Vagina (tissue), 2 donors: Measurements from ENCODE around the gene SNAP91. TPM values are rescaled to one million over a fixed set of nuclear protein-coding genes. Genes with fewer than 3 reads are reported as not detected.
"Not testable (repeated sequence)": the region's sequence is repeated elsewhere in the genome, so short reads cannot be mapped to it uniquely, and the experiment has no call there.

ENCODE experiments used
- DNase-seq, 2 donors: peaks; one replicate each; pipeline ENCODE4 v3.0.0-alpha.2; 2017; ENCODE audit errors: extremely low spot score in 2 of 2
- H3K27ac ChIP-seq: fragments of 200-600 bp; sonication (generic); one replicate; pipeline ENCODE4 v1.5.1; 2019
- H3K27me3 ChIP-seq: fragments of 200-600 bp; sonication (generic); one replicate; pipeline ENCODE4 v1.5.1; 2019
- H3K36me3 ChIP-seq, 2 donors: fragments of 200-600 bp; sonication (generic); one replicate each; pipeline ENCODE4 v1.5.1; 2017 to 2019
- H3K4me1 ChIP-seq: fragments of 200-600 bp; sonication (generic); one replicate; pipeline ENCODE4 v1.5.1; 2019
- H3K4me3 ChIP-seq, 2 donors: fragments of 200-600 bp; sonication (generic); 1 replicate in 1 of 2; 2 replicates in 1 of 2; pipeline ENCODE4 v1.5.1; 2016 to 2019
- H3K9me3 ChIP-seq: fragments of 200-600 bp; sonication (generic); one replicate; pipeline ENCODE4 v1.5.1; 2019
- POLR2A ChIP-seq, 2 donors: fragments of 450-650 bp; IDR thresholded peaks; one replicate each; pipeline ENCODE4 v1.6.1; 2017; ENCODE audit warnings: antibody characterized with exemption in 2 of 2, mild to moderate bottlenecking in 2 of 2, moderate library complexity in 2 of 2
- POLR2AphosphoS5 ChIP-seq, 2 donors: sonication (generic); formaldehyde crosslinking; IDR thresholded peaks; one replicate each; pipeline ENCODE4 v1.9.0; 2017; ENCODE audit warnings: antibody characterized with exemption in 2 of 2, mild to moderate bottlenecking in 2 of 2, low read depth in 1 of 2; ENCODE audit not compliant: insufficient read depth in 1 of 2
- intact Hi-C: fragments of 100-400 bp; cut with DNase I; formaldehyde crosslinking; loops from one replicate; pipeline ENCODE4 v1.15.1; 2023
- total RNA-seq: library from RNA; depleted of rRNA; stranded (reverse); fragments of >200 nt; gene quantifications from one replicate; pipeline ENCODE4 v1.2.3, GENCODE V29; 2016
- TF ChIP-seq, protein P1 (sequence below), 3 experiments: fragments of 450-650 bp in 2 of 3; fragments of 200-600 bp in 1 of 3; sonication (generic) in 1 of 3; IDR thresholded peaks; one replicate each; pipeline ENCODE4 v1.5.1; 2017 to 2019; ENCODE audit warnings: antibody characterized with exemption in 3 of 3, mild to moderate bottlenecking in 2 of 3, moderate library complexity in 2 of 3

Gene SNAP91
- total RNA-seq, 1 donor from 2014 or later = 4.7 TPM

DNA sequence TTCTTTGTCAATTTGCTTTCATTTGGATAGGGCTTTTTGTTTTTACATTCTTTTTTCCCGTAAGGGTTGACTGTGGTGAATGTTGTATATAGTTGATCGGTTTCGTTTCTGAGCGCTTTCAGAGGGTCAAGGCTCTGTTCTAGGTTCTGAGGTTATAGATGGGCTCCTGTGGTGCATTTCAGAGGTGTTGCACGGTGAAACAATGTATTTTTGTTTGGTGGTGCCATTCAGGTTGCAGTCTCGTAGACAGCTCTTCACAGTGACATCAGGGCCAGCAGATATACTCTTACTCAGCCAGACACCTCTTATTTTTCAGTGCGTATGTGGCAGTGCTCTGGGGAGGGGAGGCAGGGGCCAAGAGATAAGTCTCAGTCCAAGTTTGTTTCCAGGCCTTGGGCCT lies 72.1 kb downstream of the SNAP91 start:
- DNase-seq = no peak
- Histone ChIP-seq H3K4me3 (no peak overlapping the region), H3K27me3 (no peaks in the 10 kb centered on the region), H3K27ac (no peak overlapping the region), H3K4me1 (no peaks in the 10 kb centered on the region), H3K36me3 (no peaks in the 10 kb centered on the region), H3K9me3 (no peaks in the 10 kb centered on the region)
- TF ChIP-seq, protein P1, sequence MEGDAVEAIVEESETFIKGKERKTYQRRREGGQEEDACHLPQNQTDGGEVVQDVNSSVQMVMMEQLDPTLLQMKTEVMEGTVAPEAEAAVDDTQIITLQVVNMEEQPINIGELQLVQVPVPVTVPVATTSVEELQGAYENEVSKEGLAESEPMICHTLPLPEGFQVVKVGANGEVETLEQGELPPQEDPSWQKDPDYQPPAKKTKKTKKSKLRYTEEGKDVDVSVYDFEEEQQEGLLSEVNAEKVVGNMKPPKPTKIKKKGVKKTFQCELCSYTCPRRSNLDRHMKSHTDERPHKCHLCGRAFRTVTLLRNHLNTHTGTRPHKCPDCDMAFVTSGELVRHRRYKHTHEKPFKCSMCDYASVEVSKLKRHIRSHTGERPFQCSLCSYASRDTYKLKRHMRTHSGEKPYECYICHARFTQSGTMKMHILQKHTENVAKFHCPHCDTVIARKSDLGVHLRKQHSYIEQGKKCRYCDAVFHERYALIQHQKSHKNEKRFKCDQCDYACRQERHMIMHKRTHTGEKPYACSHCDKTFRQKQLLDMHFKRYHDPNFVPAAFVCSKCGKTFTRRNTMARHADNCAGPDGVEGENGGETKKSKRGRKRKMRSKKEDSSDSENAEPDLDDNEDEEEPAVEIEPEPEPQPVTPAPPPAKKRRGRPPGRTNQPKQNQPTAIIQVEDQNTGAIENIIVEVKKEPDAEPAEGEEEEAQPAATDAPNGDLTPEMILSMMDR (IDR thresholded peaks at IDR 0.05) = no peak
- TF ChIP-seq POLR2AphosphoS5 (IDR thresholded peaks at IDR 0.05; ENCODE audit: insufficient read depth in 1 of 2, low read depth in 1 of 2) = no peak
- no peak for TF ChIP-seq POLR2A (IDR thresholded peaks at IDR 0.05)
- intact Hi-C loops = no loop called here

DNA sequence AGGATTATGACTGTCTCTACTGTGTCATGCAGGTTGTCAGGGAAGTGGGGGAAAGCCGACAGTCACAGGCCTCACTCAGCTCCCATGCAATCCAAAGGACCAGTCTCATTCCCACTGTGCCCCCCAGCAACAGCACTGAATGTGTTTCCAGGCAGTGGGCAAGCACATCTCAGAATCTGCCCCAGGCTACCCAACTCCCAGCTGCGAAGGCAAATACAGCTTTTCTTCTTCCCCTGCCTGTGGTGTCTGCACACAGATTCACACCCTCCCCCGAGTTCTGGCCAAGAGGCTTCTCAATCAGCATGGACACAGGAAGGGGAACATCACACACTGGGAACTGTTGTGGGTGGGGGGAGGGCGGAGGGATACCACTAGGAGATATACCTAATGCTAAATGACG lies 75.3 kb downstream of the SNAP91 start:
- no peak overlapping the region for H3K4me3 ChIP-seq
- H3K4me1 ChIP-seq = no peaks in the 10 kb centered on the region
- no peaks in the 10 kb centered on the region for H3K27me3 ChIP-seq
- intact Hi-C loops = no loop called here
- DNase-seq = no peak
- no peaks in the 10 kb centered on the region for H3K36me3 ChIP-seq
- no peak overlapping the region for H3K27ac ChIP-seq
- no peaks in the 10 kb centered on the region for H3K9me3 ChIP-seq
- TF ChIP-seq, protein P1 (IDR thresholded peaks at IDR 0.05) = no peak
- TF ChIP-seq POLR2A (IDR thresholded peaks at IDR 0.05) (no peak), POLR2AphosphoS5 (IDR thresholded peaks at IDR 0.05; ENCODE audit: insufficient read depth in 1 of 2, low read depth in 1 of 2) (no peak)

DNA sequence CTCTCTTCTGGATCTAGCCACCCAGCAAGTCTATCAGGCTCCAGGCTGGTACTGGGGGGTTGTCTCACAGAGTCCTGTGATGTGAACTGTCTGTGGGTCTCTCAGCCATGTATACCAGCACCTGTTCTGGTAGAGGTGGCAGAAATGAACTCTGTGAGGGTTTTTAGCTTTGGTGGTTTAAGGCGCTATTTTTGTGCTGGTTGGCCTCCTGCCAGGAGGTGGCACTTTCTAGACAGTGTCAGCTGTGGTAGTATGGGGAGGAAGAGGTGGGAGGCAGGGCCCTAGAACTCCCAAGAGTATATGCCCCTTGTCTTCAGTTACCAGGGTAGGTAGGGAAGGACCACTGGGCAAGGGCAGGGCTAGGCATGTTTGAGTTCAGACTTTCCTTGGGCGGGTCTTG lies 75.8 kb downstream of the SNAP91 start:
- no peak overlapping the region for H3K4me3 ChIP-seq

DNA sequence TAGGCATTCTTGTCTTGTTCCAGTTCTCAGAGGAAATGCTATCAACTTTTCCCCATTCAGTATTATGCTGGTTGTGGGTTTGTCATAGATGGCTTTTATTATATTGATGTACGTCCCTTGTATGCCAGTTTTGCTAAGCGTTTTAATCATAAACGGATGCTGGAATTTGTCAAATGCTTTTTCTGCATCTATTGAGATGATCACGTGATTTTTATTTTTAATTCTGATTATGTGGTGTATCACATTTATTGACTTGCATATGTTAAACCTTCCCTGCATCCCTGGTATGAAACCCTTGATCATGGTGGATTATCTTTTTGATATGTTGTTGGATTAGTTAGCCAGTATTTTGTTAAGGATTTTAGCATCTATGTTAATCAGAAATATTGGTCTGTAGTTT lies 79.0 kb downstream of the SNAP91 start:
- H3K9me3 ChIP-seq, H3K36me3 ChIP-seq, H3K27ac ChIP-seq, intact Hi-C loops, H3K27me3 ChIP-seq, H3K4me3 ChIP-seq, DNase-seq, H3K4me1 ChIP-seq: not testable (repeated sequence)

More for the DNA sequence above, 75.8 kb downstream of the SNAP91 start:
- Histone ChIP-seq H3K27me3 (no peaks in the 10 kb centered on the region), H3K4me1 (no peaks in the 10 kb centered on the region), H3K36me3 (no peaks in the 10 kb centered on the region), H3K9me3 (no peaks in the 10 kb centered on the region), H3K27ac (no peak overlapping the region)
- intact Hi-C loops = no loop called here
- no peak for DNase-seq
- TF ChIP-seq POLR2A (IDR thresholded peaks at IDR 0.05) (no peak), POLR2AphosphoS5 (IDR thresholded peaks at IDR 0.05; ENCODE audit: insufficient read depth in 1 of 2, low read depth in 1 of 2) (no peak)
- TF ChIP-seq, protein P1 (IDR thresholded peaks at IDR 0.05) = no peak

DNA sequence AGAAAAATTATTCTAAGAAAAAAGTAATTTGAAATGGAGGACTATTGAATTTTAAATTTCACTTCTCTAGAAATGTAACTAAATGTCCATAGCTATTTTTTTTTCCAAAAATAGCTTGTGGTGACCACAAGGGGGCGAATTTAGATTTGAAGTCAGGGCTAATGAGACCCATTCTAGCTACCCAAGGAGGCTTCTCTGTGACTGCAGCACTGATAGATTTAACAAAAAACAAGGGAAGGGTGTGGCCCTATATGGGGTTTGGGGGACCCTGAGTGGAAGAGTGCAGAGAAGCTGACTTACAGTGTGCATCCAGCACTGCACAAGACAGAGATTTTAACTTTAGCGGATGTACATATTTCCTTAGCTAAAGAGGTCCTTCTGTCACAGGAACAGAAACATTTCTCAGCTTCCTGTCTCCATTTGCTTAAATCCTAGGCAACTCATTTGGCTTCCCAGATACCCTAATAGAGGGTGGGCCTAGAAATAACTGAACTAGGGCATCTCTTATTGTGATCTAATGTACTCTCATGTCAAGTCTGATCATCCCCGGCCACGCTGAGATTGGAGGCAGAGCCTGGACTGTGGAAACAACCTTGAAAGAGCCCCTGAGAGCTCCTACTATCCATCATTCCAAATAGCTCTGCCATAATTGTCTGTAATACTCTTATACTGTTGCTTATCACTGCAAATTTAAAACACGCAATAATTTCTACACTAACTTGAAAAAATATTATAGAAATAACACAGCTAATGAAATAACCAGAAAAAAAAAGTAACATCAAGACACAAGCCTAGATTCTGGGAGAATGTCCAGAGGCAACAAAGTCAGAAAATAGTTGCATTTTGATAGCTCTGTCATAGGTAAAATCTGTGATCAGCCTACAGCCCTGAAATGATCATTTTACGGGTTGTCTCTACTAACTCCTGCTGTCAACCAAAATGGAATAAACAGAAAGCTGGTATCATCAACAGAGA lies 93.6 kb downstream of the SNAP91 start:
- intact Hi-C loops = no loop called here

More for the DNA sequence above, 93.6 kb downstream of the SNAP91 start:
- no peak overlapping the region for H3K27ac ChIP-seq
- TF ChIP-seq POLR2A (IDR thresholded peaks at IDR 0.05) = no peak
- TF ChIP-seq, protein P1 (IDR thresholded peaks at IDR 0.05) = peak in 1 of 3 experiments; percentile 22
- H3K9me3 ChIP-seq = no peaks in the 10 kb centered on the region
- no peaks in the 10 kb centered on the region for H3K27me3 ChIP-seq
- H3K4me3 ChIP-seq = no peak overlapping the region
- DNase-seq = no peak
- H3K36me3 ChIP-seq = no peaks in the 10 kb centered on the region
- H3K4me1 ChIP-seq = no peaks in the 10 kb centered on the region
